Measurements from ENCODE around the gene ATOSA.
A peak's percentile ranks its signal among the peaks of the same experiment; 100 is the strongest.

Gene ATOSA

GRCh38 chr15:52651868-52652267 is 27.3 kb downstream of the ATOSA start:
- H3K4me1 Mint-ChIP-seq = peaks cover 43% of the 10 kb centered on the region
- no peaks in the 10 kb centered on the region for H3K9me3 Mint-ChIP-seq
- H3K36me3 Mint-ChIP-seq (ENCODE audit: low read depth) = peaks cover 11% of the 10 kb centered on the region
- no peak for TF ChIP-seq CTCF (IDR thresholded peaks at IDR 0.05)
- peak overlapping the region; percentile 83 for H3K4me3 Mint-ChIP-seq
- peak; percentile 36 for DNase-seq
- H3K27ac Mint-ChIP-seq = peak overlapping the region; percentile 41
- no peaks in the 10 kb centered on the region for H3K27me3 Mint-ChIP-seq (ENCODE audit: low read depth, poor library complexity)

GRCh38 chr15:52651114-52651513 is 28.1 kb downstream of the ATOSA start:
- Mint-ChIP-seq H3K9me3 (no peaks in the 10 kb centered on the region), H3K27me3 (ENCODE audit: low read depth, poor library complexity) (no peaks in the 10 kb centered on the region), H3K27ac (peak overlapping the region; percentile 41), H3K4me3 (peak overlapping the region; percentile 83), H3K4me1 (peaks cover 43% of the 10 kb centered on the region), H3K36me3 (ENCODE audit: low read depth) (peaks cover 11% of the 10 kb centered on the region)
- DNase-seq = no peak
- TF ChIP-seq CTCF (IDR thresholded peaks at IDR 0.05) = no peak

- no peak for TF ChIP-seq CTCF (IDR thresholded peaks at IDR 0.05)
- H3K4me1 Mint-ChIP-seq = peaks cover 39% of the 10 kb centered on the region
- H3K36me3 Mint-ChIP-seq (ENCODE audit: low read depth) = peaks cover 11% of the 10 kb centered on the region
- DNase-seq = no peak
- no peaks in the 10 kb centered on the region for H3K27me3 Mint-ChIP-seq (ENCODE audit: low read depth, poor library complexity)
- no peak overlapping the region for H3K27ac Mint-ChIP-seq
- peak overlapping the region; percentile 83 for H3K4me3 Mint-ChIP-seq
- no peaks in the 10 kb centered on the region for H3K9me3 Mint-ChIP-seq
Observed at GRCh38 chr15:52649686-52650085, 29.5 kb downstream of the ATOSA start.

- Mint-ChIP-seq H3K27ac (no peak overlapping the region), H3K4me1 (peaks cover 6% of the 10 kb centered on the region)
- no peak for TF ChIP-seq CTCF (IDR thresholded peaks at IDR 0.05)
Observed at GRCh38 chr15:52645916-52646315, 33.3 kb downstream of the ATOSA start.

GRCh38 chr15:52642386-52643361 is 36.5 kb downstream of the ATOSA start:
- Mint-ChIP-seq H3K4me1 (no peaks in the 10 kb centered on the region), H3K27me3 (ENCODE audit: low read depth, poor library complexity) (no peaks in the 10 kb centered on the region), H3K4me3 (no peak overlapping the region), H3K27ac (no peak overlapping the region), H3K9me3 (no peaks in the 10 kb centered on the region), H3K36me3 (ENCODE audit: low read depth) (peaks cover 6% of the 10 kb centered on the region)
- DNase-seq = no peak
- TF ChIP-seq CTCF (IDR thresholded peaks at IDR 0.05) = no peak

More at GRCh38 chr15:52645916-52646315, 33.3 kb downstream of the ATOSA start:
- Mint-ChIP-seq H3K9me3 (no peaks in the 10 kb centered on the region), H3K4me3 (no peak overlapping the region), H3K36me3 (ENCODE audit: low read depth) (peaks cover 6% of the 10 kb centered on the region), H3K27me3 (ENCODE audit: low read depth, poor library complexity) (no peaks in the 10 kb centered on the region)
- DNase-seq = no peak

All from nephron progenitor cell (in vitro differentiated cells).